PC-9 (cell line): ENCODE measurements around the gene SEC23IP.

Experiments
- CTCF ChIP-seq: fragments of 200-600 bp; sonication (generic); conservative IDR thresholded peaks from 2 replicates; pipeline ENCODE4 v1.6.1; 2017; ENCODE audit warnings: mixed run types, antibody characterized with exemption, mild to moderate bottlenecking, moderate library complexity
- EZH2 ChIP-seq: fragments of 200-600 bp; sonication (generic); IDR thresholded peaks from 2 replicates; pipeline ENCODE4 v1.8.0; 2017; ENCODE audit warnings: antibody characterized with exemption, low read depth

DNA sequence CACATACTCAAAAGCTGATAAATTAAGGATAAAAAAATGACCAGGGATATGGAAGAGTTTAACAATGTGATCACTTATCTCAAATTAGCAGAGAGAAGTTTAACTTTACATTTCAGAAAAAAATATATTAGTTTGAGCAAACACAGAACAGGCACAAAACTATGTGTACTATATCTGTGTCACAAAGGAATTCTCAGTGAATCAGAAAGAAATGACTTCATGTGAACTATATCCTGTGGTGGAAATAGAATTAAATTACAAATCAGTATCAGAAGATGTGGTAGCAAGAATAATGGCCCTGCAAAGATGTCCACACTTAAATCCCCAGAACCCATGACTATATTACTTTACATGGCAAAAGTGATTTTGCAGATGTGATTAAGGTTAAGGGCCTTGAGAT lies 70.3 kb downstream of the SEC23IP start:
- no peak for TF ChIP-seq EZH2
- TF ChIP-seq CTCF = no peak
